Smooth muscle cell of the brain vasculature (primary cell): Measurements from ENCODE around the gene G0S2.

Source experiments
- DNase-seq: peaks from one replicate; pipeline ENCODE4 v3.0.0-alpha.2; 2012; ENCODE audit warnings: low read depth, low spot score

The G0S2 gene, protein sequence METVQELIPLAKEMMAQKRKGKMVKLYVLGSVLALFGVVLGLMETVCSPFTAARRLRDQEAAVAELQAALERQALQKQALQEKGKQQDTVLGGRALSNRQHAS

DNA sequence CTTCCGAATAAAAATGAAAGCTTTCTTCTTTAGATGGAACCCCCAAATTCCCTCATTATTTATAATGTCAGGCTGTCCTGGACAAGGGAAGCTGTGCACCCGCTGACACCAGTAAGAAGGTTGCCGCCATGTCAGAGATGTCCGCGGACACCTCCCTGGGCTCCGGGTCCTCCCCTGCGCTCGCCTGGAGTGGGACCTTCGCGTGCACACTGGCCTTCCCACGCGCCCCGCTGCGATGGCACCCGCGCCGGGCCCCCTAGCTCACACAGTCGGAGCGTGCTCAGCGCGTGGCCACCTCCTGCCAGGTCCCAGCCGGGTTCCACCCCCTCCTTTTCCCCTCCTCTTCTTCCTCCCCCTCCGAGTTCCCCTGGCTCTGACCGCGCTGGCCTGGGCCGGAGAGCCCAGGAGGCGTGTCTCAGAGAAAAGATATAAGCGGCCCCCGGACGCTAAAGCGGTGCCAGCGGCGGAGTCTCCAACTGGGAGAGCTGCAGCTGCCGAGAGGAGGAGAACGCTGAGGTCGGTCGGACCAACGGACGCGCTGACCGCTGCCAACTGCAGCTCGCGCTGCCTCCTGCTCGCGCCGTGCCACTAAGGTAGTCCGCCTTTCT, at the start of gene G0S2:
TSS of gene G0S2 (plus strand) at position 456 of the 608 bp plus-strand sequence. CDS start 273 bp downstream, outside the sequence.
- no peak for DNase-seq

DNA sequence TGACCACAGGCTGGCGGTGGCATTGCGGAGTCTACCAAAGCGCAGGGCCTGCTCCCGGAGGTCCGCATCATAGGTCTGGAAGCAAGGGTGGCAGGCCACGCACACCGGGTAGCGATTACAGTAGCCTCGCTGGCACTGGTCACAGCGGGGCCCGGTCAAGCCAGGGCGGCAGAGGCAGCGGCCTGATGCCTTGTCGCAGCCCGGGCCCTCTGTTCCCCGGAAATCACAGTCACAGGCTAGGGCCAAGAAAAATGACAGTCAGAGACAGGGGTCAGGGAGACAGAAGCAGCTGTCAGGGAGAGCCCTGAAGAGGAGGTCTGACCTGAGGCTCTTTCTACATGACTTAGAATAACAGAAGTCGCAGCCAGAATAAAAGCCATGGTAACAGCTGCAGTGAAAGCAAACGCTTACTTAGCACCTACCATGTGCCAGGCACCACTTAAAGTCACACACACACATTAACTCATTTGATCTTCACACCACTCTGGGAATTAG, 49.4 kb upstream of the G0S2 start:
- no peak for DNase-seq

DNA sequence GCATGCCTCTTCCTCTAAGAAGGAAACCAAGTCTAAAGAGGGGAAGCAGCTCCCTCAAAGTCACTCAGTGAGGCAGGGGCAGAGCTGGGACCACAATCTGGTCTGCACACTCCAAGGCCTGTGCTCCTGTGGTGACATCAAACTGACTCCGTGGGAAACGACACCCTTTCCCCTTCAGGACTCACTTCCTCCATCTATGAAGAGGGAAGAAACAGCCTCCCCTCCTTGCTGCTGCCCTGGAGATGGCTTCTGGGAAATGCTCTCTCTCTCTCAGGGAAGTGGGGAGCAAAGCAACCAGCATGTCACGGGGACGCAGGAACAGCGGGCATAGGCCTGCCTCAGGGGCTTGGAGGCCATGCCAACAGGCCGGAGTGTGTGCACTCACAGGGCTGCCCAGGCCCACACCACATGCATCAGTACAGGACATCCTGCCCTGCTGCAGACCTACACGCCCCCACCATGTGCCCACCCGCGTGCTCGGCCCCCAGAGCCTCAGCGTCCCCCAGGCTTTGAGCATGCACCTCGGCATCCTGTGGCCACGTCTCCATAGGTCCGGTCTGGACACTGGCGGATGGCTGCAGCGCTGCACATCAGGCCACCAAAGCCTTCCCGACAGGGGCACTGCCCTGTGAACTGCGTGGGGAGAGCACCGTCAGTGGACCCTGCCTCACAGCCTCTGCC, 48.7 kb upstream of the G0S2 start:
- DNase-seq = no peak

DNA sequence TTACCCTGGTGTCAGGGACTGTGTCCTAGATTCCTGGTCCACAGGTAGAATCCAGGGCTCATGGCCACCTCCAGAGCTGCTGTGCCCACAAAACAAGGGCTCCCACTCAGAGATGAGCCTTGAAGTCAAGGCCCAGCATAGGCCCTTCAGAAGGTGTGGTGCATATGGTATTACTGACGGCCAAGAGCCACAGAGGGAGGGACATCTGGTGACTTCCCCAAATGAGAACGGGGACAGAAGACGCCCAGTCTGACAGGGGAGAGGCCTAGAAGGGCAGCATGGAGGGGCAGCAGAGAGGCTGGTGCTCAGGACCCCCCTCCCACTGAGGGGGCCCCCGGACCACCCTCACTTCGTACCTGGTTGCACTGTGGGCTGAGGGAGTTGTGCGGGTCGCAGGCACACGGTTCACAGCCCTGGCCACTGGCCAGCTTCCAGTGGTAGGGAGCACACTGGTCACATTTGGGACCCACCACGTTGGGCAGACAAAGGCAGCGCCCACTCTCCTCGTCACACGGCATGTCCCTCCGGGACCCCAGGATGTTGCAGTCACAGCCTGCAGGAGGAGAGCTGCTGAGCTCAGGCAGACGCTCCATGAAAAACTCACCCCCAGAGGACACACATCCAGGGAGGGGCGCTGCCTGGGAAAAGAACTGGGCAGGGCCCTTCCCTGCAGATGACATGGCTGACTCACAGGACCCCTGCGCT, 48.0 kb upstream of the G0S2 start:
- no peak for DNase-seq

DNA sequence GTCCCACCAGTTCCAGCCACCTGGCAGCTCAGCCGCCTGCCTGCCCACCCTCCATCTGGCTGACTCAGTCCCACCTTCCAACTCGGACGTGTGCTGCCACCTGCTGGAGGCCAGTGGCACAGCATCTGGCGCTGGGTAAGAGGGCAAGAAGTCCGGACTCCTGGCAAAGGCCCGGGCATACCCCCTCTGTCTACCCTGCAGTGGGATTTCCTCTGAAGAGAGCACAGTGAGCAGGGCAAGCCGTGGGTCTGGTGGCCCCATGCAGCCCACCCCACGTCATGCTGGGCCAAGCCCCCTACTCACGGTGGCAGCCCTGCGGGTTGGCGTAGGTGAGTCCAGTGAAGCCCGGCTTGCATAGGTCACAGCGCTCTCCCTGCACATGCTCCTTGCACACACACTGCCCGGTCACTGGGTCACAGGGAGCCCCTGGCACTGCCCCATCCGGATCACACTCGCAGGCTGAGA, 47.4 kb upstream of the G0S2 start:
- DNase-seq = no peak

DNA sequence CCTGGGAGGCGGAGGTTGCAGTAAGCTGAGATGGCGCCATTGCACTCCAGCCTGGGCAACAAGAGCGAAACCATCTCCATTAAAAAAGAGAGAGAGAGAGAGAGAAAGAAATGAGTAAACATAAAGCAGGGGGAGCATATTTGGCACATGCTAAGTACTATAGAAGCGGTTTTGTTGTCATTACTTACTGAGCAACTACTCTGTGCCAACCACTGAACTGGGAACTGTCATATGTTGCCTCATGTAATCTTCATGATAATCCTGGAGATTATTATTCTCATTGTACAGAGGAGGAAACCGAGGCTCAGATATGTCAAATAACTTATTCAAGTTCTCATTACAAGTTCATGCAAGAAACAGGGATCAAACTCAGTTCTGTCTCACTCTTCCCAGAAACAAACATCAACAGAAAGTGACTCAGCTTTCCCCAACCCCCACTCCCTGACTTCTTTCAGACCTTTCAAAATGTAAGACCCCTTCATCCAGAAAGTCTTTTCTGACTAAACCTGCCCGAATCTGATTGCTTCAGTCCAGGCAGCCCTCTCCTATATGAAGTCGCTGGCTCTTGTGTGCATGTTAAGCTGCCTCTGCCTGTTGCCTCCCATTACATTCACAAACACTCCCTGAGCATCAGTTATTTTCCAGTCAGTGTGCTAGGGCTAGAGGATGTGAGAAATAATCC, 46.5 kb upstream of the G0S2 start:
- DNase-seq = no peak

DNA sequence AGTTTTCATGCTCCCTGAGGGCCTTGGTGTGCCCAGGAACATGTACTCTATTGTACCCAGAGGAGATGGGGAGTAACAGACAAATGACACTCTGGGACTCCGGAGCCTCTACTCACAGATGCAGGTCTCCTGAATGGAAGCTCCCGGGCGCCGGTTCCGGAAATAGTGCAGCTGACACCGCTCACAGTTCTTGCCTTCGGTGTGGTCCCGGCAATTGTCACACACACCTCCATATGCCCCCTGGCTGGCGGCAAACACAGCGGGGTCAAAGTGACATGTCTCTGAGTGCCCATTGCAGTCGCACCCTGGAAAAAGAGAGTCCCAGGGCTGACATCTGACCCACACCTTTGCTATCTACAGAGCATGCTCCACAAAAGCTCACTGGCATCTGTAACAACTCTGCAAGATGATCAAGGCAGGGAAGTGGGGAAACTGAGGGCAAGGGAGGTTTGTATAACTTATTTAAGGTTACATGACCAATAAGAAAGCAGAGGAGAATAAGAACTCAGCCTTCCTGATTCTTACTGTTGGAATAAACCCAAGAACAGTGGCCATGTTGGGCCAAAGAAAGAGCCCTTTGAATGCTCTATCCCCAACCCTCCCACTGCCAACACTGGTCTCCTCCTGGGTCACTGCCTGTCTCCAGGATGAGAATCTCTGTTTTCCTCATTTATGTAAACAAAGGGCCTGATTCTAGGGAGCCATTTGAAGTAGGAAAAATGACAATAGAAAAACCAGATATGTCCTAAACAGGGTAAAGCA, 45.4 kb upstream of the G0S2 start:
- DNase-seq = no peak

DNA sequence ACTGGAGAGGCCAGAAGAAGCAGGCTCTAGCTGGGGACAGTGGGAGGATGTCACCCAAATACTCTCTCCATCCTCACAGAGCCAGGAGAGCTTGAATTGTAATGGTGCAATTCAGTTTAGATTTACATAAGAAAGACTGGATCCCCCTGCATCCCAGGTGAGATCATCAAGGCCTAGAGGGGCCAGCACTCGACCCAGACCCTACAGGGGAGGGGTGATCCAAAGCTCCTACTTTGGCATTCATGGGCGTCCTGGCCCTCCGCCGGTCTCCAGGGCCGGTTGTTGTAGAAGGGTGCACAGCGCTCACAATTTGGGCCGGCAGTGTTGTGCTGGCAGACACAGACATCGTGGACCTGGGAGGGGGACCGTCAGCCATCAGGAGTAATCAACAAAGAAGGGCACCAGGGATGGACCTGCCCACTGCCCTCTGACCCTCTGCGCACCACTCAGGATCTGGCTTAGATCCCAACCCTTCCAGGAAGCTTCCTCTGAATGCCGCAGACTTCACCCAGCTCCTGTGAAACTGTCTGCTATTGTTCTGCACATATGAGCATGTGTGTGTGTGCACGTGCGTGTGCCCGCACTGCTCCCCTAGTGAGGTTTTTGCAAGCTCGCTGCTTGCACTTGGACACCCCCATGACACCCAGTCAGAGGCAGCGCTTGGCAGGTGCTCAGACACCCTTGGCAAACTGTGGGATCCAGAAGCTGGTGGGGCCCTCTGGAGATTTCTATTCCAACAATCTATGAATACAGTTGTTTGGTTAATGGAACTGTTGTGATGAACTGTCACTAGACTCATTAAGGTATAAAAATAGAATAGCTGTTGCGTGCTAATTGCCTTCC, 44.6 kb upstream of the G0S2 start:
- no peak for DNase-seq

DNA sequence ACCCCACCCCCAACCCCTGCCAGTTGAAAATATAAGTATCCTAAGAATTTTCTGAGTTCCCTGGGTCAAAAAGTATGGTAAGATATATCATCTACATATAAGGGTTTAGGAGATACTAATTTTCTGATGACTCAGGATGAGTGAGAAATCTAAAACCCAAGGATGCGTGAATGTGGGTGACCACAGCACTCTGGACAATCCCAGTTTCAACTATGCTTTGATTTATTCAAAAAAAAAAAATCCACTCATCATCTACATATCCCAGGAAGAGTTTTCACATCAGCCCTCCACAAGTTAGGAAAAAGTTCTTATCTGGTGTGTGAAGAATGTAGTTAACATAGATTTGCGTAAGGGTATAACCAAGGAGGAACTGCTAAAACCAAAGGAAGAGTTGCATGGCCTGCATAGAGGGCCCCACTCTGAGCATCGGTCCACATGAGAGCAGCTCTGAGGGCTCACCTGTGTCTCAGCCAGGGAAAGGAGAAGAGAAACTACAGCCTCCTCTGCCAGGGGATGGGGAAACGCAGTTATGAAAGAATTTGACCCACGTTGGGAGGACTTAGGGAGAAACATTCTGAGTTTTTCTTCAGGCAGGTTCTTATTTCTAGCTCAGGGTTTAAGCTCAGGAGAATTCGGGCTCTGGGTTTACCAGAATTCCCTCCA, 41.7 kb upstream of the G0S2 start:
- DNase-seq = no peak

DNA sequence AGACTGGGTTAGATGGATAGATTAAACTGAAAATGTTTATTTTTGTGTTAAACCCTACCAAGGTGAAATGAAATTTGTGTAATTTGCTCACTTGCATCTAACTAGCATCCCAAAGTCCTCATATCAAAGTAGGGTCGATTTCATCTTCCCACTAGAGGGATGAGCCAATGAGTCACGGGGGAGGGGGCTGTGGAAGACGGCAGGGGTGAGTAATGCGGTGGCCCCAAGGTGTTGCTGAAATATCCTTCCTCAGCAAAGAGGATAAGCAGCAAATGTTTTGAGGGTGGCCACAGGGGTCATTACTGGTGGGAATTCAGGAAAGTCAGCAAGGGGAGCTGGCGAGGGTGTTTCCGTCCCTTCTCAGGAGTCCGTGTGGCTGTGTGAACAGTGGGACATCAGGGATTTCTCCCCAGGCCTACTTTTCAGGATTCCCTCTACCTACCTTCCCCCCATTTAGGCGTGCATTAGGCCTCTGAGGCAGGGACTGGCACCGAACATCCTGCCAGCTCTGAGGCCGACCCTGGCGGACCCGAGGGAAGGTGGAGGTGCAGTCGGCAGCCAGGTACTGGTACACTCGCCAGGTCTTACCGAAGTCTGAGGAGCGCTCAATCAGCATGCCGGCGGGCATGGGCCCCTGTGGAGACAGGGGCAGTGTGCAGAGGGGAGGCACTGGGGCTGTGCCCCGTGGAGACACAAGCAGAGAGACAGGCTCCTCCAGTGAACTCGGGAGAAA, 41.0 kb upstream of the G0S2 start:
- DNase-seq = no peak

DNA sequence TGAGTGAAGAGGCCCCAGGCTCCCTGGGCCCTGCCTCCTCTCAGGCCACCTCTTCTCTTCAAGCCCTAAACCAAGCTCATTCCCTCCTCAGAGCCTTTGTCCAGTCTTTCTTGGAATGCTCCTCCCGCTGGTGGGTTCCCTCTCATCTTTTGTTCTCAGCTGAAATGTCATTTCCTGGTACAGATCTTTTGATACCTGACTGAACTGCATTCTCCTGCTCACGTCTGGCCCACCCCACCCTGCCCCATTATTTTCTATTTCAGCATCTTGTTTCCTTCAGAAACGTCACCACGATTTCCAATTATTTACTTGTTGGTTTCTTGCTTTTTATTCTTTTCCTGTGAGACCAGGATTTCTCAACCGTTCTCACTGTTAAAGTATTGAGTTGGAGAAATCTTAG, 39.4 kb upstream of the G0S2 start:
- no peak for DNase-seq

DNA sequence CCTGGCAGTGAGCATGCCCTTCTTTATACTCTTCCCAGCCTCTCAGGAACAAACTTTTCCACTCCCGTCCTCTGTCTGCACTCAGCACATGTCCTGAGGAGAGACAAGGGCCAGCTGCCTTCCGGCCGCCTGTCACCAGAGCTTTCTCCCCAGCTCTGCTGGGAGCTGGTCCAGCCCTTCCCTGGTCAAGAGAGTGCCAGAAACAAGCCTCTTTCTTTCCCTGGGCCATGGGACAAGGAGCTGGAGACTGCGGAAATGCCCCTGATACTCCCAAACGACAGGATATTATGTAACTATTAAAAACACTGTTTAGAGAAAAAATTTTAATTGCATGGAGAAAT, 33.4 kb upstream of the G0S2 start:
- DNase-seq = no peak

DNA sequence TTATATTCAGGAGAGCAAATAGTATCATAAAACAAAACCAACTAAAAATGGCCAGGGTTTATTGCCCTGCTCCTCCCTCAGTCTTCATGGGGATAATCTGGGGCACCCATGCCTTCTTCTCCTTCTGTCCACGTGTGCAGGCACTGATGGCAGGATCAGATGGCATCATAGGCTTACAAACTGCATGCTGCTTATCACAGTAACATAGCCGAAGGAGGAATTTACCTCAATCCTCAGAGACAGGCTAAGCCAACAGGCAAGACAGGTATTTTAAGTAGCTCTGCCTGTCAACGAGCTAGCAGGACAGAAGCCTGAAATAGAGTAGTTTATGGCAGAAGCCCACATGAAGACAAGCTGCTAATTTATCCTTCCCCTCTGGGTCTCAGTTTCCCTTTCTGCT, 32.4 kb upstream of the G0S2 start:
- no peak for DNase-seq

DNA sequence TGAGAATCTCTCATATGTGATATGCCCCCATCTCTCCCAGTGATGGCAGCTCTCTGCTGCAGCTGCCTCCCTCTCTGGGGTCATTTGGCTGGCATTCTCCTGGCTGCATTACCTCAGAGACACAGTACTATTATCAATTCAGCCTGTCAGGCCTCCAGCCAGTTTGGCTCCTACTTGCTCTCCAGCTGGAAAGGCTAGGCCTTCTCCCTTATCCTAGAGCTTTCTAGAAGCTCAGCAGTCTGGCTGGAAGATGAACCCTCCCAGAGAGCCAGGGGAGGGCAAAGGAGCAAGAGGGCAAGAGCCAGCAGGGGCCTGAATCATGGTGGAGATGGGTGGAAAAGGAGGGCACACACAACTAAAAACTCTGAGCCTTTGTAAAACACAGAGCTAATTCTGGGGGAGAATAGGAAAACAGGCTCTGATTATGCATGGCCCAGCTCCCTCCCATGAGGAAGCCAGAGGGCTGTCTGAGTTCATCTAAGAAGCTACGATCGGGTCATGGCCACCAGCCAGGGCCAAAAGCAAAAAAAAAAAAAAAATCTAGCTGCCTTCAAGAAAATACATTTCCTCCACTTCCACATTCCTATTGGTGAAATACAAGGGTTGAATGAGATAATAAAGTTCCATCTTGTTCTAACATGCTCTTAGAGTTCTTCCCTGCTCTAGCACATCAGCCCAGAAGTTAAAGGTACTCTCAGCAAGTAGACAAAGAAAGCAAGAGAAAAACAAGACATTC, 31.8 kb upstream of the G0S2 start:
- no peak for DNase-seq

DNA sequence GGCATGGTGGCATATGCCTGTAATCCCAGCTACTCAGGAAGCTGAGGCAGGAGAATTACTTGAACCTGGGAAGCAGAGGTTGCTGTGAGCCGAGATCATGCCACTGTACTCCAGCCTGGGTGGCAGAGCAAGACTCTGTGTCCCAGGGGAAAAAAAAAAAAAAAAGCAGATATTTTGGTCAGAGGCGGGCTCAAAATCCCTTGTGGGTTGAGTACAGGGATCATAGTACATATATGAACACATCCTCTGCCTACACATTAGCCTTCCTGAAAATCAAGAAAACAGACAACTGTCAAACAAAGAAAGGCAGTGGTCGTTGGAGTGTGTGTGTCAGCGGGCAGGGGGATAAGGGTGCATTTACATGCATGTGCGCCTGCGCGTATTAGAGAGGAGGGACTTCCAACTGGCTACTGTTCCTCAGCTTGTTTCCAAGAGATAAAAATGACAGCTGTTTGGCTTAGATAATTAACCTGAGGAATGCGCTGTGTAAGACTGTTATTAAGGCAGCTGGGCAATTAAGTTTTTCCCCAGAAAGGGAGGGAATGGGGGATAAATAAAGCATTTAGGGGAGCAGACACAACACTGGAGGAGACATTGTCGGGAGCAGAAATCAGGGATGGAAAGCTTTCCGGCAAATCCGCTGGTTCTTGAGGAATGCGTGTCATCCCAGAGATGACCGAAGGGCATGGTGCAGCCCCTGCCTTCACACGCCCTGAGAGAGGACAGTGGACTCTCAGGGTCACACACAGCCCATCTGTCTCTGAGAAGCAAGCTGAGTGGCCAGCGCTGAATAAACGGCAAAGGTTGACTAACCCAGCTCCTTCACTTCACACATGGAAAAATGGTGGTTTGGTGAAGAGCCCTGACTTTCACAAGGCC, 29.4 kb upstream of the G0S2 start:
- no peak for DNase-seq

DNA sequence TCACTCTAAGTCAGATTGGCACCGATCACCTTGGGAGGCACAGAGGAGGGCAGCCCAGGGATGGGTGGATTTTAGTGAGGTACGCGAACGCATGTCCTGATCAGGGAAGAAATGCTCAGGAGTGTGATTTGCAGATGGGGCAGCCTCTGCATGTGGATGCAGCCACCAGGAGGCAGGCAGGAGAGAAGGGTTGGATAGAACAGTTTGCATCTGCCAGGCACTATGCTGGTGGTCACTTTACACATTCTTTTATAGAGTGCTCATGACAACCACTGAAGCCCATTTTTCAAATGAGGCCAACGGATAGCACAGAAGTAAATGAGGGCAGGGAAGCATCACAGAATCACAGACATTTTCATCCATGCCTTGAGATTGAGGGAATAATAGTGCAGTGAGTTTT, 28.7 kb upstream of the G0S2 start:
- DNase-seq = no peak

DNA sequence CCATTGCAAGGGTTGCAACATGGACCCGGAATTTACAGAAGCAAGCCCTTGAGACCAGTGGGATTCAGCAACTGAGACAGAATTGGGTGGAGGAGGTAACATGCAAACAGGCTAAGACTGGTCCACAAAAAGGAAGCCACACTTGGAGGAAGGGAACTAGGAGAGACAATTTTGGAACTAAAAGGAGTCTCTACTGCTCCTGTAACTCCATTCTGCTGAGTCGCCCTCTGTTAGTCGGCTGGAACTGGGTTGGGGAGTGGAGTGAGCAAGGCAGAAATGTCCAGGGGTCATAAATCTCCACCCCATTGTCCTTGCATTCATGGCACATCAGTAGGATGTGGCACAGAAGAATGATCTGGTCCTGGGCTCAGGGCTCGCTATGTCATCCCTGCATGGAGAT, 28.1 kb upstream of the G0S2 start:
- no peak for DNase-seq

DNA sequence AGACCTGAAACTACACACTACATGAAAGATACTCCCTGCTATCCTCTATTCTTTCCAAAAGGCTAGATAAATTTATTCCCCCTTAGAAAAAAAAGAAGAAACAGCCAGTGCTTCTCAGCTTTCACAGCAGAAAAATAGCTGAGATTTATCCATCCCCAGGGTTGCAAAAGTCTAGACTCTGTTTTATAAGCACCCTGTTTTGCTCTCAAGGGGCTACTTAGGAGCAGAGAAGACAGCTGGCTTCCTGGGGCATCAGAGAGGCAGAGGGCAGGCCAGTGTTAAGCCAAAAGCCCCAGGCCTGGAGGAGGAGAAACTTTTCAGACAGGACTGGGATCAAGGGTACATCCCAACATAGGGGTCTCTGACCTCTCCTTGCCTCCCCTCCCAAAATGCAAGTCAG, 26.9 kb upstream of the G0S2 start:
- no peak for DNase-seq
